Tibial nerve (tissue), 4 donors: ENCODE results near the gene CHN1.

Experiments used
- CTCF ChIP-seq, 5 experiments: fragments of 200-600 bp in 3 of 5; fragments of 450-650 bp in 2 of 5; sonication (generic) in 3 of 5; IDR thresholded peaks; one replicate each; pipeline ENCODE4 v1.5.1; 2016 to 2019; ENCODE audit warnings: antibody characterized with exemption in 5 of 5, mild to moderate bottlenecking in 3 of 5, moderate library complexity in 2 of 5
- EP300 ChIP-seq, 2 donors: sonication (generic); formaldehyde crosslinking; IDR thresholded peaks; one replicate each; pipeline ENCODE4 v1.6.1; 2017; ENCODE audit warnings: antibody characterized with exemption in 2 of 2, mild to moderate bottlenecking in 1 of 2
- POLR2A ChIP-seq, 2 donors: fragments of 450-650 bp; IDR thresholded peaks; one replicate each; pipeline ENCODE4 v1.6.1; 2017; ENCODE audit warnings: antibody characterized with exemption in 2 of 2, mild to moderate bottlenecking in 2 of 2, moderate library complexity in 2 of 2

GRCh38 chr2:174902506-174903263 is 102.5 kb downstream of the CHN1 start:
- TF ChIP-seq POLR2A (IDR thresholded peaks at IDR 0.05) (no peak), CTCF (IDR thresholded peaks at IDR 0.05) (no peak), EP300 (IDR thresholded peaks at IDR 0.05) (no peak)
